Hepatic stellate cell (primary cell): ENCODE measurements around the gene ADRA2B.
A peak's percentile ranks its signal among the peaks of the same experiment; 100 is the strongest.
"Not testable (repeated sequence)": the region's sequence is repeated elsewhere in the genome, so short reads cannot be mapped to it uniquely, and the experiment has no call there.

ENCODE experiments used
- DNase-seq: peaks from one replicate; pipeline ENCODE4 v3.0.0; 2011; ENCODE audit warnings: low spot score

The ADRA2B gene

GRCh38 chr2:96065954-96066353 lies 50.4 kb downstream of the ADRA2B start:
- not testable (repeated sequence) for DNase-seq

GRCh38 chr2:96065381-96065930 lies 50.9 kb downstream of the ADRA2B start:
- no peak for DNase-seq

DNA sequence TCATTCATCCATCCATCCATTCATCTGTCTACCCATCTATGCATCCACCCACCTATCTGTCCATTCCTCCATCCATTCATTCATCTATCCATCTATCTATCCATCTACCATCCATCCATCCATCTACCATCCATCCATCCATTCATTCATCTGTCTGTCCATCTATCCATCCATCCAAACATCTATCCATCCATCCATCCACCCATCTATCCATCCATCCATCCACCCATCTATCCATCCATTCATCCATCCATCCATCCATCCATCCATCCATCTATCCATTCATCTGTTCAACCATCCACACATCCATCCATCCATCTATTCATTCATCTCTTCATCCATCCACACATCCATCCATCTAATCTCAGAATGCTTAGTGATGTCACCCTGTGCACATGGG lies 51.6 kb downstream of the ADRA2B start:
- DNase-seq: not testable (repeated sequence)

DNA sequence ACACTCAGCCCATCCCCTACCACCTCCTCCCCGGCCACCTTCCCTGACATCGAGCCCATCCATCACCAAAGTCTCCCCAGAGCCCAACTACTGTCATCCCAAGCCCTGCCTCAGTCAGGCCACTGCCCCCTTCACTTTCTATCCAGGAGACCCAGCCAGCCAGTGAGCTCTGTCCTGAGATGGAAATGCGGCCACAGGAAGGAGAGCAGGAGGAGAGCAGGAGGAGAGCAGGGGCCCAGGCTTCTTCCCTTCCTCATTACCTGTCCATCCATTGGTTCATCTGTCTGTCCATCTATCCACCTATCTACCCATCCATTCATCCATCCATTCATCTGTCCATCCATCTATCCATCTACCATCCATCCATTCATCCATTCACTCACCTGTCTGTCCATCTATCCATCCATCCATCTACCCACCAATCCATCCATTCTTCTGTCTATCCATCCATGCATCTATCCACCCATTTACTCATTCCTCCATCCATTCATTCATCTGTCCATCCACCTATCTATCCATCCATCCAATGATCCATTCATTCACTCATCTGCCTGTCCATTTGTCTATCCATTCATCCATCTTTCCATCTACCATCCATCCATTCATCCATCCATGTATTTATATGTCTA lies 52.2 kb downstream of the ADRA2B start:
- DNase-seq: not testable (repeated sequence)

DNA sequence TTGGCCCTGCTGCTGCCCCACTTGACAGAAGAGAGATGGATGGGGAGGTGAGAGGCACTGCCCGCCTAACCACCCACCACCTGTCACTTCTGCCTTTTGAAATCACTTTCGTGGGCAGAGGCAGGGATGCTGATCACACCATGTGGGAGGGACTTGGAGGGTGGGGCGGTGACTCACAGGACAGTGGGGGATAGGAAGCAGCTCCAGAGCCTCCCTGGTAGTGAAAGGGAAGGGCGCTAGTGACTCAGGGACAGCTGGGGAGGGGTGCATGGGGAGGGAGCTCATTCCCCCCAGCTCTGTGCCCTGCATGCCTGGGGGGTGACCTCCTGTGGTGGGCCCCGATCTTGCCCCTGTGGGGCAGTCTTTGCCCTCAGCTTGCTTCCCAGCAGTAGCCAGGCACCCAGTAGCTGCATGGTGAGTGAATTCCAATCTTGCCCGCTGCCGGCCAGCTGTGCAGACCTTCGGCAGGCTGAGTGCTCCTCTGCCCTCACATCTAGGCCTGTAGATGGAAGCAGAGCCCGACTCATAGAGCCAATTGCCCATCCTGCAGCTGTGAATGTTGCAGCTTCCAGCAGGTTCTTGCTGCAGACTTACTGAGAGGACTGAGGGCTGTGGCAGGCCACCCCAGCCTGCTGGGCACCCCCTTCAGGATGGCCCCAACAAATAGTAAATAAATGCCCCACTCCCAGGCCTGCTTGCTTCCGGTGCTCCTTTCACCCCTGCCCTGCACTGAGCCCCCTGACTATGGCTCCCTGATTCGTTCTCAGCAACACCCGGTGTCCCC lies 53.1 kb downstream of the ADRA2B start:
- peak; percentile 37 for DNase-seq
